IPS-18a (cell line): ENCODE data around the gene C9orf78.

ENCODE experiments used
- H3K27ac ChIP-seq: one replicate; pipeline ENCODE4 v1.5.1; 2013; ENCODE audit warnings: low read length
- H3K27me3 ChIP-seq: one replicate; pipeline ENCODE4 v1.6.1; 2013; ENCODE audit warnings: mild to moderate bottlenecking, low read length; ENCODE audit not compliant: control insufficient read depth, insufficient read depth
- H3K36me3 ChIP-seq: one replicate; pipeline ENCODE4 v1.6.1; 2013; ENCODE audit warnings: low read depth, low read length; ENCODE audit not compliant: control insufficient read depth
- H3K4me1 ChIP-seq: one replicate; pipeline ENCODE4 v1.6.1; 2013; ENCODE audit warnings: low read depth, low read length; ENCODE audit not compliant: control insufficient read depth
- H3K4me3 ChIP-seq: one replicate; pipeline ENCODE4 v1.5.1; 2013; ENCODE audit warnings: low read length
- H3K9ac ChIP-seq: one replicate; pipeline ENCODE4 v1.6.1; 2013; ENCODE audit warnings: mild to moderate bottlenecking, low read length, moderate library complexity
- H3K9me3 ChIP-seq: one replicate; pipeline ENCODE4 v1.6.1; 2013; ENCODE audit warnings: low read depth, low read length; ENCODE audit not compliant: control insufficient read depth

C9orf78 gene

DNA sequence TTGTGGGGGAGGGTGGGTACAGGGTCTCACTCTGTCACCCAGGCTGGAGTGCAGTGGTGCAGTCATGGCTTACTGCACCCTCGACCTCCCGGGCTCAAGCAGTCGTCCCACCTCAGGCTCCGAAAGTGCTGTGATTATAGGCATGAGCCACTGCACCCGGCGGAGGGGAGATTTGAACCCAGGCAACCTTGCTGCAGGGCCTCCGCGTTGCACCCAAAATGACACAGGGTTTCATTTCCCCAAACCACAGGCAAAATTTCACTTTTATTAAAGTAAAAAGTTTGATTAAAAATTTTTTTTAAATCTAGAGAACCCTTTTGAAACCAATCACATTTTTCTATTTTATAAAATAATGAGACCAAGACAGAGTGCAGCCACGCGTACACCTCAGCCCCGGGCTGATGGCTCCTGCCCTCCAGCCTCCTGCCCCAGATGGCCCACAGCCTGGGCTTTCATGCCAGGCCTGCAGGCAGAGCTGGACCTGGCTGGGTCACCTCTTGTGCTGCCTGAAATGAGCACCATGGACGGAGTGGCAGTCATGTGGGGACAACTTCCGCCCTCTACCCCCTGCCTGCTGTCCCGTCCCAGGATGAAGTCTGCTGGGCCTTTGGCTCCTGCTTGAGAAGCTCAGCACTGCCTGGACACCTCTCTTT, 30.7 kb upstream of the C9orf78 start:
- H3K4me3 ChIP-seq, result no peak overlapping the region
- H3K27me3 ChIP-seq, result no peaks in the 10 kb centered on the region
- H3K9me3 ChIP-seq, result no peaks in the 10 kb centered on the region
- no peak overlapping the region for H3K27ac ChIP-seq
- H3K9ac ChIP-seq, result no peak overlapping the region
- H3K36me3 ChIP-seq, result no peaks in the 10 kb centered on the region
- H3K4me1 ChIP-seq, result no peaks in the 10 kb centered on the region

DNA sequence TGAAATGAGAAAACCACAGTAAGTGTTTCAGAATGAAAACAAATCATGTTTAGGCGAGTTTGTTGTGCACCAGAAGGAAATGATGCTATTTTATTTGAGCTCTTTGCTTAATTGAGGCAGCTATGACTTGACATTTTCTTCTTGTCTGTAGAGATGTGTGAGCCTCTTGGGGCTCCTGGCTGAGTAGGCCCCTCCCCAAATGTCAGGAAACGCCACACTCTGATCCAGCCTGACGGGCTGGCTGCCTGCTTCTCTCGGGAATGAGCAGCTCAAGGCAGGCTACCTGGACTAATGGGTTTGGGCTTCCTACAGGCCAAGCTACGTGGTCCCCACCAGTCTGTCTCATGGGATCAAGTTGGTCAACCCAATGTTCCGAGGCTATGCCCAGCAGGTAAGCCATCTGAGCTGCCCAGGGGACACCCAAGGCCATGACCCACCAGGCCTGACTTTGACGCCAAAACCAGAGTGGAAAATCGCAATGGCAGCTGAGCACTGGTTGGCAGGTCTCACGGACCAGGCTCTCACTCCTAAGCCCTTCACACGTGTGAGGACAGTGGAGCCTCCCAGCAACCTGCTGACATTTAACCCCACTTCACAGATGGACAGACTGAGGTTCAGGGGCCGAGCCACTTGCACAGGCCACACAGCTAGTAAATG, 30.0 kb upstream of the C9orf78 start:
- no peak overlapping the region for H3K27ac ChIP-seq

DNA sequence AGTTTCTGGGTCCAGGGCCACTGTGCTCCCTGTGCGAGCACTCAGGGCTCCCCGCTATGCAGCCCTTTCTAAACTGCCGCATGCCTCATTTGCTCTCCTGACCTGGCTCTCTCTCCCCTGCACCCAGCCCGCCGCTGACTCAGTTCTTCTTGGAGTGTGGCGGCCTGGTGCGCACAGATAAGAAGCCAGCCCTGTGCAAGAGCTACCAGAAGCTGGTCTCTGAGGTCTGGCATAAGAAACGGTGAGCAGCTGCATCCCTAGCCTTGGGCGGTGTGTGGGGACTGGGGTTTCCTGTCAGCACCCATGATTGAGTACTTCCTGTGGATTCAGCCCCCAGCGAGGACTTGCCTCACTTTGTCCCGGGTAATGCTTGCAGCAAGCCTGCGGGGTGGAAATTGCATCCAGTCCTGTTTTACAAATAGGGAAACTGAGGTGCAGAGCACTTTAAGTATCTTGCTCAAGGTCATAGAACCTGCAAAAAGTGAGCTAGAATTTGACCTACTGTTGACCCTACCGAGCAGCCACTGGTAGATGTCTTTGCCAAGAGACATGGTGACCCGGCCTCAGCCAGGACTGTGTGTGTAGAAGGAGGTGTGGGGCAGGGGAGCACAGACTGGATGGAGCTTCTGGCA, 28.1 kb upstream of the C9orf78 start:
- Histone ChIP-seq H3K4me1 (no peaks in the 10 kb centered on the region), H3K4me3 (no peak overlapping the region), H3K36me3 (no peaks in the 10 kb centered on the region), H3K9ac (no peak overlapping the region), H3K27ac (no peak overlapping the region), H3K27me3 (no peaks in the 10 kb centered on the region), H3K9me3 (no peaks in the 10 kb centered on the region)

More for the DNA sequence above, 30.0 kb upstream of the C9orf78 start:
- no peak overlapping the region for H3K9ac ChIP-seq
- H3K36me3 ChIP-seq, result no peaks in the 10 kb centered on the region
- no peaks in the 10 kb centered on the region for H3K9me3 ChIP-seq
- H3K4me1 ChIP-seq, result no peaks in the 10 kb centered on the region
- no peak overlapping the region for H3K4me3 ChIP-seq
- no peaks in the 10 kb centered on the region for H3K27me3 ChIP-seq

DNA sequence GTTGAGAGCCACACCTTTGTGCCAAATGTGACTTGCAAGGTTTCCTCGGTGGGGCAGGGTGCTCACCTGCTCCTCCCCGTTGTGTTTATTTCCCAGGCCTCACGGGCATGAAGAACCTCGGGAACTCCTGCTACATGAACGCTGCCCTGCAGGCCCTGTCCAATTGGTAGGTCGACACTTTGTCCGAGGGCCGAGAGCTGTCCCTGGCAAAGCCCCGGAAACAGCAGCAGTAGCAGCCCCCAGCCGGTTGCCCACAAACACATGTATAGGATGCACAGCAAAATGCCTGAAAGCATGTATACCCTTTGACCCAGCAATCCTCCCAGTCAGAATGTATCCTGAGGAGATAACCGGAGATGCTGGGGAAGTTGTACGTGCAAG, 26.4 kb upstream of the C9orf78 start:
- H3K4me1 ChIP-seq, result no peaks in the 10 kb centered on the region
- H3K9me3 ChIP-seq, result no peaks in the 10 kb centered on the region
- no peaks in the 10 kb centered on the region for H3K36me3 ChIP-seq
- H3K27ac ChIP-seq, result no peak overlapping the region
- no peak overlapping the region for H3K9ac ChIP-seq
- no peaks in the 10 kb centered on the region for H3K27me3 ChIP-seq
- no peak overlapping the region for H3K4me3 ChIP-seq

DNA sequence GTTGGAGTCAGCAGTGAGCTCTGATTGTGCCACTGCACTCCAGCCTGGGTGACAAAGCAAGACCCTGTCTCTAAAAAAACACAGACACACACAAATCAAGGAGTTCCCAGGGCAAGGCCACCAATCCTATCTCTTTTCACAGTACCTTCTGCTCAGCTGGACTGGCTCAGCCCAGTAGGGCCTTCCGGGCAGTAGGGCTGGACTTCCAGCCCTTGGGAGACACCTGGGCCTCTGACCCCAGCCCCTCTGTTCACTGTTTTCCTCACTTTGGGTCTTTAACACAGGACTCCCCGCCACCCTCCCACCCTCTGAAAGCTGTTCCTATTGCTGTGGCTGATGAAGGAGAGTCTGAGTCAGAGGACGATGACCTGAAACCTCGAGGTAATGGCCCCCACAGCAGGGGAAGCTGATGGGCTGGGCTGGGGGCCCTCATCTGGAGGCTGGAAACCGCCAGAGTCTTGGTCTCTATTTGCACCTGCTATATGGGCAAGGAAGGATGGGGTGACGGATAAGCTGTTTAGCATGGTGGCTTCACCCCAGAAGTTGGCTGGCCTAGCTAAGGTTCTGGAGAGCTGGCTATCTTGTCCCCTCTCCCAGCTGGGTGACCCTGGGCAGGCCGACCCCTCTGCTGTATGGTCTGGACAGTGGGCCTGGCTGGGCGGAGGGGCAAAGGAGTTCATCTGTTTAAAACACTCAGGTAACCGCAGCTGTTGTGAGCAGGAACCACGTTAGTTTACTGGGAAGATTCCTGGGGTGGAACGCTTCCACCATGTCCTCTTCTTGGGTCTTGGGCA, 25.8 kb upstream of the C9orf78 start:
- H3K27ac ChIP-seq, result no peak overlapping the region
- H3K9me3 ChIP-seq, result no peaks in the 10 kb centered on the region
- H3K4me1 ChIP-seq, result no peaks in the 10 kb centered on the region
- H3K36me3 ChIP-seq, result no peaks in the 10 kb centered on the region
- H3K9ac ChIP-seq, result no peak overlapping the region
- H3K4me3 ChIP-seq, result no peak overlapping the region
- H3K27me3 ChIP-seq, result no peaks in the 10 kb centered on the region

DNA sequence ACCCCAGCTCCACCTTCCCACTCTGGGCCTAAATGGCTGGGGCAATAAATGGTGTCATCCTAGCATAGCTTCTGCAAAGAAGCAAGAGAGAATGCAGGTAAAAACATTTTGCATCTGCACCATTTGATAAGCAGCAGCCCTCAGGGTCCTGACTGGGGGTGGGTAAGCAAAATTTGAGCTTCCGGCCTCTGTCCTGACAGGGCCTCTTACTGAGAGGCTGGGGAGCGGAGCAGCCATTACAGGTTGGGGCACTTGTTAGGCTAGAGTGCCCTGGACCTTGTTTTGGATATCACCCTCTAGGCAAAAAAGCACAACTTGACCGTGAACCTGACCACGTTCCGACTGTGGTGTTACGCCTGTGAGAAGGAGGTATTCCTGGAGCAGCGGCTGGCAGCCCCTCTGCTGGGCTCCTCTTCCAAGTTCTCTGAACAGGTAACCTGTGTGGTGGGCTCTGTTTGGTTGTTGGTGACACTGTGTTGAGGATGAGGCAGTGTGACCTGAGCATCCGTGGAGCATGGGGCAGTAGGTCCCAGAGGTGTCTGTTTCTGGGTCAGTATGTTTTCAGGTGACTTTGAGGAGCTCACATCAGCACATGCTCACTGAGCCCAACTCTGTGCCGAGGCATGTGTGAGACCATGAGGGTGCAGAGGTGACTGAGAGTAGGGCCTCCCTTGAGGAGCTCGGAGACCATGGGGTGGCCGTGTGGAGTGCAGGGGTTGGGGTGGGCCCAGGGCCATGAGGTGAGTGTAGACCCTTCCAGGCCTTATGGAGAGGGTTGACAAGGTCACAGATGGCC, 23.3 kb upstream of the C9orf78 start:
- H3K4me3 ChIP-seq, result no peak overlapping the region
- no peak overlapping the region for H3K9ac ChIP-seq
- H3K4me1 ChIP-seq, result no peaks in the 10 kb centered on the region
- no peaks in the 10 kb centered on the region for H3K9me3 ChIP-seq
- no peaks in the 10 kb centered on the region for H3K27me3 ChIP-seq
- peaks cover 1% of the 10 kb centered on the region for H3K36me3 ChIP-seq
- no peak overlapping the region for H3K27ac ChIP-seq

DNA sequence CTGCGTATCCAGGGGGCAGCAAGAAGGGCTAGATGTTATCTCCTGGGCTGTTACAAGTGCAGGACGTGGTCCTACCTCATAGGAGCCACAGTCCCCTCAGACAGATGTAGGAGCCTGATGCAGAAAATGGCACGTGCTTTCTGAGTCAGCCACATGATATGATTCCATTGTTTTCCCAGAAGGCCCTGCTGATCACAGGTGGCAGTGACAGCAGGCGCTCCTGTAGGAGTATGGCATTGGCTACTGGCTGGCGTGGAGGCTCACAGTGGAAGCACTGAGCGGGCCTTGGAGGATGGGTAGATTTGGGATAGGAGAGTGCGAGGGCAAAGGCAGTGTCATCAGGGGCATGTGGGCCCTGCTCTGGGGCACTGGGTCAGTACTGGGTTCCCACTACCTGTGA, 22.1 kb upstream of the C9orf78 start:
- Histone ChIP-seq H3K4me3 (no peak overlapping the region), H3K9me3 (no peaks in the 10 kb centered on the region), H3K36me3 (peaks cover 10% of the 10 kb centered on the region), H3K27me3 (no peaks in the 10 kb centered on the region), H3K27ac (no peak overlapping the region), H3K4me1 (no peaks in the 10 kb centered on the region), H3K9ac (no peak overlapping the region)

DNA sequence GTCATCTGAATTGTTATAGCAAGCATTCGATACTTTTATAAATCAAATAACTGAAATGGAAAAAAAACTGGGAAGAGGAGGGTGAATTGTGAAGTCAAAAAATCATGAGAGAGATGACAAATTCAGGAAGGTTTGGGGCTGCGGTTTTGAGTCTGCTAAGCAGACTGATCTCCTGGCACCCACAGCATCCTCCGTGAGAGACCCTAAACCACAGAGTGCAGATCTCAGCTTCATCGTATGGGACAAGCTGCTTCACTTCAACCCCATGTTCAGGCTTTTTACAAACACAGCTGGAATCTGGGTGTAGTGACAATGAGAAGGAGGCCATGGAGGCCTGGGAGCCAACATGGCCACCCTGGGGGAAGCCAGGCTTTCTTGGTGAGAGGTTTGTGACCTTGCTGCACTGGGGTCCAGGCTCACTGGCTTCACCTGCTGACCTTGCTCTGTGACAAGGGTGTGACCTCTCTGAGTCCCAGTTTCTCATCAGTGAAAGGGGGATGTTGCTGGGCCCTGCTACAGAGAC, 19.6 kb upstream of the C9orf78 start:
- Histone ChIP-seq H3K27ac (no peak overlapping the region), H3K4me1 (no peaks in the 10 kb centered on the region), H3K9ac (no peak overlapping the region), H3K36me3 (peaks cover 12% of the 10 kb centered on the region), H3K9me3 (no peaks in the 10 kb centered on the region), H3K4me3 (no peak overlapping the region), H3K27me3 (no peaks in the 10 kb centered on the region)

DNA sequence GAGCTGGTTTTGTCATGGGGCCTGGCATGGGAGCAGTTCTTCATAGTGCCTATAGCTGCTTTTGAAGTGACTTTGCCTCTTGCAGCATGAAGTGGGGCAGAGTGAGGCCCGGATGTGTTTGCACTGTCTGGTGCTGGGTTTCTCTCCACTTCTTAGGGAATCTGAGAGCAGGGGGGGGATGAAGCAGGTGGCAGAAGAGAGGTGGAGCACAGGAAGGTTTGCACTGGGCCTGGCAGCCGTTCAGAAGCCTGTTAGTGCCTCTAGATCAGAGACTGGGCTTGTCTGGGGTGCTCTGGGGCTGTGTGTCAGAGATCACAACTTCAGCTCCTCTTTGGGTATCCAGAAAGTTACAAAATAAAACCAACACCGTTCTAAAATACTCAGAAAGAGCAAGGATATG, 18.5 kb upstream of the C9orf78 start:
- H3K9ac ChIP-seq, result no peak overlapping the region
- peaks cover 12% of the 10 kb centered on the region for H3K36me3 ChIP-seq
- H3K27ac ChIP-seq, result no peak overlapping the region
- H3K27me3 ChIP-seq, result no peaks in the 10 kb centered on the region
- H3K4me3 ChIP-seq, result no peak overlapping the region
- no peaks in the 10 kb centered on the region for H3K4me1 ChIP-seq
- H3K9me3 ChIP-seq, result no peaks in the 10 kb centered on the region

DNA sequence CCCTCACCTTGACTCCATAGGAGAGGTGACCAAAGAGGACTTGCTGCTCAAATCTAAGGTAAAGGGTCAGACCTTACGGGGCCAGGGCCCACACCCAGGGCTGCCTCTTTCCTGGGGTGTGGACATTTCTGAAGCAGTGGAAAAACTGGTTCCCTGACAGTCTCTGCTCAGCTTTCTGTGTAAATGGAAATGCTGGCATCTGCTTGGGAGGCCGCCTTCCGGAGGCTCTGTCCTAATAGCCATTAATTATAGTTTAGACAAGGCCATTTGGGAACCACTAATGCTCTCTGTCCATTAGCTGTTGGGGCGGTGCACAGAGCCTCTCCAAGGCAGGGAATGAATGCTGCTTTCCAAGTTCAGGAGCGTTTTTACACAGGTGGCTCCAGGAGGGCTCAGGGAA, 17.5 kb upstream of the C9orf78 start:
- no peak overlapping the region for H3K27ac ChIP-seq
- H3K27me3 ChIP-seq, result no peaks in the 10 kb centered on the region
- peaks cover 12% of the 10 kb centered on the region for H3K36me3 ChIP-seq
- H3K4me3 ChIP-seq, result no peak overlapping the region
- no peaks in the 10 kb centered on the region for H3K4me1 ChIP-seq
- H3K9ac ChIP-seq, result no peak overlapping the region
- no peaks in the 10 kb centered on the region for H3K9me3 ChIP-seq

DNA sequence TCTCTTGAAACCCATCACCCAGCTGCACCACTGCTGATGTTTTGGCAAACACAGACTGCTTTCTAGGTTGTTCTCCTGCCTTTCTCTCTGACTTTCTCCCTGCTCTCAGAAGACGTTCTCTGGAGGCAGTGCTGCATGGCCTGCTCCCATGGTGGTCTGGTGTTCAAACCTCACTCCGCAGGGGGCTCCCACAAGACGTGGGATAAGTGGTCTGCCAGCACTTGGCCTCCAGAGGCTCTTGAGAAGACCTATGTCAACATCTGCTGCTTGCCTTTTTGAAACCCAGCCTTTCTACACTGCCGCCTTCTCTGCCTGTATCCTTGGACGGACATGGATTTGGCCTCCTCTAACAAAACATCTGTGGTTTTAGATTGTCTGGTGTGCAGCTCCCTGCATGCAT, 16.7 kb upstream of the C9orf78 start:
- Histone ChIP-seq H3K36me3 (peaks cover 12% of the 10 kb centered on the region), H3K27me3 (no peaks in the 10 kb centered on the region), H3K27ac (no peak overlapping the region), H3K4me3 (no peak overlapping the region), H3K4me1 (no peaks in the 10 kb centered on the region), H3K9ac (no peak overlapping the region), H3K9me3 (no peaks in the 10 kb centered on the region)
